Activated gamma-delta T cell treated with anti-CD3 and anti-CD28 coated beads, Interleukin-2, amount 50 U/mL, for 16 hours (primary cell): ENCODE results near the gene PACRG.
"Not testable (repeated sequence)": the region's sequence is repeated elsewhere in the genome, so short reads cannot be mapped to it uniquely, and the experiment has no call there.

Experiments used
- DNase-seq: peaks from one replicate; pipeline ENCODE4 v3.0.0-alpha.2; 2020; ENCODE audit warnings: low read depth

The PACRG gene

GRCh38 chr6:162942866-162943265 lies 215.1 kb downstream of the PACRG start:
- no peak for DNase-seq

- DNase-seq, result no peak
Measured at GRCh38 chr6:162943369-162943768, 215.6 kb downstream of the PACRG start.

- no peak for DNase-seq
Measured at GRCh38 chr6:162951164-162951743, 223.5 kb downstream of the PACRG start.

- DNase-seq, result no peak
Measured at GRCh38 chr6:162952423-162952822, 224.6 kb downstream of the PACRG start.

- no peak for DNase-seq
Measured at GRCh38 chr6:162957062-162957461, 229.3 kb downstream of the PACRG start.

- DNase-seq, result no peak
Measured at GRCh38 chr6:162960679-162961457, 233.1 kb downstream of the PACRG start.

- DNase-seq, result no peak
Measured at GRCh38 chr6:162962093-162962492, 234.3 kb downstream of the PACRG start.

- no peak for DNase-seq
Measured at GRCh38 chr6:162963861-162964260, 236.1 kb downstream of the PACRG start.

- no peak for DNase-seq
Measured at GRCh38 chr6:162964488-162965140, 236.8 kb downstream of the PACRG start.

GRCh38 chr6:162965366-162965765 lies 237.6 kb downstream of the PACRG start:
- DNase-seq, result no peak

- no peak for DNase-seq
Measured at GRCh38 chr6:162970246-162970645, 242.5 kb downstream of the PACRG start.

GRCh38 chr6:162971356-162971755 lies 243.6 kb downstream of the PACRG start:
- no peak for DNase-seq

GRCh38 chr6:162973151-162973872 lies 245.5 kb downstream of the PACRG start:
- no peak for DNase-seq

- DNase-seq, result no peak
Measured at GRCh38 chr6:162973980-162974379, 246.2 kb downstream of the PACRG start.

- no peak for DNase-seq
Measured at GRCh38 chr6:162974685-162975084, 246.9 kb downstream of the PACRG start.

- no peak for DNase-seq
Measured at GRCh38 chr6:162976141-162976540, 248.4 kb downstream of the PACRG start.

GRCh38 chr6:162983234-162983633 lies 255.5 kb downstream of the PACRG start:
- DNase-seq, result not testable (repeated sequence)

- no peak for DNase-seq
Measured at GRCh38 chr6:162998777-162999176, 271.0 kb downstream of the PACRG start.

GRCh38 chr6:162999575-163000285 lies 272.0 kb downstream of the PACRG start:
- no peak for DNase-seq

- DNase-seq, result no peak
Measured at GRCh38 chr6:163001330-163001729, 273.6 kb downstream of the PACRG start.

GRCh38 chr6:163008186-163008585 lies 280.4 kb downstream of the PACRG start:
- DNase-seq, result no peak

- no peak for DNase-seq
Measured at GRCh38 chr6:163008626-163009025, 280.9 kb downstream of the PACRG start.
